A549 (cell line): ENCODE measurements around the gene TTC33.

ENCODE experiments used
- CHD2 ChIP-seq: fragments of 150-350 bp; IDR thresholded peaks from 2 replicates; pipeline ENCODE4 v1.6.1; 2014; ENCODE audit warnings: low read length; ENCODE audit not compliant: partially characterized antibody
- EP300 ChIP-seq, 2 experiments: fragments of >200 bp; sonication (Bioruptor Twin); formaldehyde crosslinking; IDR thresholded peaks; 2 replicates in 1 of 2; 3 replicates in 1 of 2; pipeline ENCODE4 v1.6.1; 2016 to 2017
- HDAC2 ChIP-seq: fragments of 200-600 bp; sonication (generic); IDR thresholded peaks from 2 replicates; pipeline ENCODE4 v1.6.1; 2016
- POLR2A ChIP-seq: IDR thresholded peaks from 2 replicates; pipeline ENCODE4 v1.6.1; 2012; ENCODE audit warnings: mild to moderate bottlenecking, low read length
- RAD21 ChIP-seq, 2 experiments: fragments of >200 bp in 1 of 2; sonication (Bioruptor Twin) in 1 of 2; formaldehyde crosslinking in 1 of 2; IDR thresholded peaks in 1 of 2; conservative IDR thresholded peaks in 1 of 2; 2 replicates in 1 of 2; 3 replicates in 1 of 2; pipeline ENCODE4 v1.6.1; 2012 to 2018; ENCODE audit warnings: inconsistent platforms in 1 of 2
- ZC3H11A ChIP-seq: fragments of 450-650 bp; IDR thresholded peaks from 2 replicates; pipeline ENCODE4 v1.6.1; 2014; ENCODE audit warnings: antibody characterized with exemption, mild to moderate bottlenecking
- ZFP36 ChIP-seq: fragments of 450-650 bp; IDR thresholded peaks from 2 replicates; pipeline ENCODE4 v1.6.1; 2014; ENCODE audit warnings: borderline replicate concordance; ENCODE audit not compliant: partially characterized antibody
- ZSCAN20 ChIP-seq: fragments of 250-450 bp; sonication (Bioruptor Pico); IDR thresholded peaks from 2 replicates; pipeline ENCODE4 v1.8.0; 2022; ENCODE audit warnings: mild to moderate bottlenecking, moderate library complexity

DNA sequence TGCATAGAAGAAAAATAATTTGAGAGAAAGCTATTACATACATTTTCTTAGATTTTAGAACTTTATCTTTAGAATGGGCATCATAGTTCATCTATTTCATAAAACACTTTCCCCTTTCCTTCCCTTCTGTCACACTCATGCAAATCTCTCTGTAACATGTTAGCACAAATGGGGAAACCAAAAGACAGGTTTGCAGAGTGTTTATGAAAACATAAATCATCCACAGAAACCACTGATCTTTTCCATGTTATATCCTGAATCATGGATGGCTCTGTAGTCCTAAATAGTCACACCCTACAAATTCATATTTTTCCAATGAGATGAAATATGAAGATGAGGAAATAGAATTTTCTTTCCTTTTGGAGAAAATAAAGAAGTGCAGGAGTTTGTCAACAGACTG, 198.9 kb downstream of the TTC33 start:
- TF ChIP-seq EP300 (IDR thresholded peaks at IDR 0.05) (no peak), HDAC2 (no peak), POLR2A (no peak), CHD2 (no peak), ZSCAN20 (CRISPR knock-in tag) (no peak), ZC3H11A (no peak), RAD21 (conservative IDR thresholded peaks at IDR 0.05 in 1 of 2, IDR thresholded peaks at IDR 0.05 in 1 of 2) (no peak), ZFP36 (no peak)
